HEK293 (cell line): ENCODE results near the gene C2CD5.
A peak's percentile ranks its signal among the peaks of the same experiment; 100 is the strongest.

Experiments used
- CTCF ChIA-PET: fragments of 350-600 bp; formaldehyde crosslinking; extraction: SDS; loops from one replicate; lab custom pipeline; 2021; ENCODE audit warnings: antibody characterized with exemption; lab: Yijun Ruan, JAX
- POLR2A ChIA-PET: fragments of 300-600 bp; formaldehyde crosslinking; extraction: SDS; loops from one replicate; lab custom pipeline; 2020; ENCODE audit warnings: antibody characterized with exemption, inconsistent platforms; lab: Yijun Ruan, JAX
- H3K27ac ChIP-seq: fragments of 200-500 bp; sonication (Bioruptor generic); 2 replicates; pipeline ENCODE4 v1.5.1; 2014; ENCODE audit warnings: low read depth, low read length, control low read depth, inconsistent platforms; ENCODE audit errors: extremely low read depth
- H3K36me3 ChIP-seq, 2 experiments: fragments of 200-500 bp in 1 of 2; sonication (Bioruptor generic) in 1 of 2; 1 replicate in 1 of 2; 2 replicates in 1 of 2; pipeline ENCODE4 v1.5.1; 2014 to 2017; ENCODE audit warnings: inconsistent platforms in 2 of 2, low read length in 2 of 2; ENCODE audit not compliant: control insufficient read depth in 2 of 2, insufficient read depth in 1 of 2
- H3K4me1 ChIP-seq: fragments of 200-500 bp; sonication (Bioruptor generic); 2 replicates; pipeline ENCODE4 v1.5.1; 2014; ENCODE audit warnings: mild to moderate bottlenecking, low read length, inconsistent platforms; ENCODE audit not compliant: control insufficient read depth, insufficient read depth
- H3K4me3 ChIP-seq: 2 replicates; pipeline ENCODE4 v1.5.1; 2011; ENCODE audit warnings: low read depth, mild to moderate bottlenecking, control low read depth, low read length, moderate library complexity
- H3K9me3 ChIP-seq: fragments of 200-500 bp; sonication (Bioruptor generic); 2 replicates; pipeline ENCODE4 v1.5.1; 2014; ENCODE audit warnings: low read depth, low read length, inconsistent platforms; ENCODE audit not compliant: control insufficient read depth, insufficient read depth
- ATF2 ChIP-seq: fragments of 450-650 bp; formaldehyde crosslinking; IDR thresholded peaks from 2 replicates; pipeline ENCODE4 v1.5.1; 2016; ENCODE audit warnings: missing biosample characterization, missing genetic modification characterization, low read depth
- GLIS1 ChIP-seq: fragments of 450-650 bp; formaldehyde crosslinking; IDR thresholded peaks from 2 replicates; pipeline ENCODE4 v1.5.1; 2016; ENCODE audit warnings: missing biosample characterization, missing genetic modification characterization
- HIC1 ChIP-seq: fragments of 450-650 bp; formaldehyde crosslinking; IDR thresholded peaks from 2 replicates; pipeline ENCODE4 v1.5.1; 2016; ENCODE audit warnings: missing biosample characterization, missing genetic modification characterization
- KLF10 ChIP-seq: fragments of 450-650 bp; IDR thresholded peaks from 2 replicates; pipeline ENCODE4 v1.5.1; 2018; ENCODE audit warnings: missing biosample characterization, mild to moderate bottlenecking, missing genetic modification characterization
- MZF1 ChIP-seq: fragments of 450-650 bp; formaldehyde crosslinking; IDR thresholded peaks from 2 replicates; pipeline ENCODE4 v1.5.1; 2017; ENCODE audit warnings: missing biosample characterization, missing genetic modification characterization, borderline replicate concordance
- PRDM4 ChIP-seq: fragments of 450-650 bp; formaldehyde crosslinking; IDR thresholded peaks from 2 replicates; pipeline ENCODE4 v1.5.1; 2017; ENCODE audit warnings: missing biosample characterization, missing genetic modification characterization
- REPIN1 ChIP-seq: fragments of 450-650 bp; formaldehyde crosslinking; IDR thresholded peaks from 2 replicates; pipeline ENCODE4 v1.5.1; 2017; ENCODE audit warnings: missing biosample characterization, missing genetic modification characterization, low read depth
- SP3 ChIP-seq: fragments of 450-650 bp; formaldehyde crosslinking; IDR thresholded peaks from 2 replicates; pipeline ENCODE4 v1.5.1; 2016; ENCODE audit warnings: missing biosample characterization, missing genetic modification characterization
- ZBTB1 ChIP-seq: fragments of 450-650 bp; formaldehyde crosslinking; IDR thresholded peaks from 2 replicates; pipeline ENCODE4 v1.5.1; 2016; ENCODE audit warnings: missing biosample characterization, missing genetic modification characterization
- ZBTB26 ChIP-seq: fragments of 450-650 bp; formaldehyde crosslinking; optimal IDR thresholded peaks from 2 replicates; pipeline ENCODE3; 2016; ENCODE audit warnings: missing biosample characterization, mild to moderate bottlenecking, missing genetic modification characterization
- ZBTB6 ChIP-seq: fragments of 450-650 bp; formaldehyde crosslinking; IDR thresholded peaks from 2 replicates; pipeline ENCODE4 v1.5.1; 2017; ENCODE audit warnings: missing biosample characterization, missing genetic modification characterization
- ZIC2 ChIP-seq: fragments of 450-650 bp; formaldehyde crosslinking; IDR thresholded peaks from 2 replicates; pipeline ENCODE4 v1.5.1; 2016; ENCODE audit warnings: missing biosample characterization, missing genetic modification characterization
- ZNF138 ChIP-seq: fragments of 450-650 bp; formaldehyde crosslinking; IDR thresholded peaks from 2 replicates; pipeline ENCODE4 v1.5.1; 2016; ENCODE audit warnings: missing biosample characterization, missing genetic modification characterization, borderline replicate concordance
- ZNF140 ChIP-seq: fragments of 450-650 bp; formaldehyde crosslinking; IDR thresholded peaks from 2 replicates; pipeline ENCODE4 v1.5.1; 2016; ENCODE audit warnings: missing biosample characterization, missing genetic modification characterization
- ZNF146 ChIP-seq: fragments of 450-650 bp; formaldehyde crosslinking; IDR thresholded peaks from 2 replicates; pipeline ENCODE4 v1.5.1; 2016; ENCODE audit warnings: missing biosample characterization, missing genetic modification characterization
- ZNF292 ChIP-seq: fragments of 450-650 bp; formaldehyde crosslinking; IDR thresholded peaks from 2 replicates; pipeline ENCODE4 v1.5.1; 2016; ENCODE audit warnings: low read depth, missing biosample characterization, missing genetic modification characterization, borderline replicate concordance
- ZNF362 ChIP-seq: fragments of 450-650 bp; formaldehyde crosslinking; IDR thresholded peaks from 2 replicates; pipeline ENCODE4 v1.5.1; 2016; ENCODE audit warnings: missing biosample characterization, missing genetic modification characterization
- ZNF48 ChIP-seq: fragments of 450-650 bp; formaldehyde crosslinking; IDR thresholded peaks from 2 replicates; pipeline ENCODE4 v1.5.1; 2016; ENCODE audit warnings: missing biosample characterization, missing genetic modification characterization
- ZNF510 ChIP-seq: fragments of 450-650 bp; formaldehyde crosslinking; IDR thresholded peaks from 2 replicates; pipeline ENCODE4 v1.5.1; 2018; ENCODE audit warnings: mild to moderate bottlenecking, missing genetic modification characterization, missing biosample characterization; ENCODE audit not compliant: insufficient replicate concordance
- ZNF624 ChIP-seq: fragments of 450-650 bp; formaldehyde crosslinking; IDR thresholded peaks from 2 replicates; pipeline ENCODE4 v1.5.1; 2017; ENCODE audit warnings: missing biosample characterization, missing genetic modification characterization

C2CD5 gene

GRCh38 chr12:22458298-22458937, 85.9 kb downstream of the C2CD5 start:
- TF ChIP-seq REPIN1 (tag by site-specific recombination) (no peak), ZNF362 (tag by site-specific recombination) (no peak), ZNF146 (no peak), GLIS1 (peak; percentile 69), ZNF140 (no peak), ZBTB26 (tag by site-specific recombination) (no peak), PRDM4 (tag by site-specific recombination) (no peak), KLF10 (no peak), ATF2 (peak; percentile 87), ZNF510 (tag by site-specific recombination) (no peak), ZNF292 (no peak), ZIC2 (0 out of 2 replicates have a peak, but pooled peaks have one; percentile 25), HIC1 (no peak), ZNF48 (tag by site-specific recombination) (no peak), ZNF624 (tag by site-specific recombination) (no peak), SP3 (no peak), MZF1 (tag by site-specific recombination) (no peak), ZNF138 (tag by site-specific recombination) (no peak), ZBTB6 (tag by site-specific recombination) (no peak), ZBTB1 (tag by site-specific recombination) (no peak)
- CTCF ChIA-PET: interaction anchor here (0.7 to 4.2 kb wide), 9 partner anchors 8 to 778 kb away, joined by 3 to 31 read pairs (median 5); no protein-coding TSS in a partner anchor
- H3K4me3 ChIP-seq: no peak overlapping the region
- H3K27ac ChIP-seq: no peak overlapping the region
- H3K36me3 ChIP-seq: peaks cover 3 to 9% of the 10 kb centered on the region in 2 experiments; a peak in 2 of 3 replicates
- POLR2A ChIA-PET: no interaction called here
- H3K9me3 ChIP-seq: no peaks in the 10 kb centered on the region
- H3K4me1 ChIP-seq: no peaks in the 10 kb centered on the region
